HCT116 (cell line): ENCODE results near the gene MICAL3. TPM values are rescaled to one million over a fixed set of nuclear protein-coding genes. Genes with fewer than 3 reads are reported as not detected.

Source experiments
- ATAC-seq: fragments of 200-7000 bp; cut with Tn5 transposase; 2 replicates; pipeline ENCODE4 v1.9.1; 2020; ENCODE audit warnings: mild to moderate bottlenecking, moderate library complexity
- BruUV-seq: library from RNA; stranded (reverse); fragments of 400-500 nt; replicated peaks from 2 replicates; lab custom pipeline; 2021; lab: Mats Ljungman, UMichigan
- CTCF ChIA-PET: fragments of 300-600 bp; sonication (Branson Sonifier 250); formaldehyde crosslinking; loops from one replicate; lab custom pipeline; 2021; ENCODE audit warnings: antibody characterized with exemption; lab: Charles Lee
- POLR2A ChIA-PET: fragments of 300-600, 350-600 bp; sonication (Branson Sonifier 250); formaldehyde crosslinking; loops from one replicate; lab custom pipeline; 2021; ENCODE audit warnings: antibody characterized with exemption; lab: Charles Lee
- RAD21 ChIA-PET, 2 experiments: fragments of 300-600 bp; sonication (Branson Sonifier 250); formaldehyde crosslinking; loops; one replicate each; lab custom pipeline; 2023; ENCODE audit warnings: low total read pairs in 2 of 2; ENCODE audit not compliant: uncharacterized antibody in 2 of 2, unreplicated experiment in 2 of 2, low non-redundant PET in 1 of 2; lab: Charles Lee
- DNase-seq: peaks from one replicate; pipeline ENCODE4 v3.0.0-alpha.2; 2010; ENCODE audit warnings: low read depth, low spot score
- H2AFZ ChIP-seq: fragments of 200-600 bp; shearing (Covaris generic), sonication (generic); 2 replicates; pipeline ENCODE4 v1.6.1; 2017; ENCODE audit warnings: low read depth, mixed run types, mixed read lengths, antibody characterized with exemption, low read length; ENCODE audit not compliant: poor library complexity, severe bottlenecking
- H3K27ac ChIP-seq: 2 replicates; pipeline ENCODE4 v1.5.1; 2012; ENCODE audit warnings: low read depth, low read length
- H3K27me3 ChIP-seq: fragments of 200-600 bp; sonication (generic); 2 replicates; pipeline ENCODE4 v1.6.1; 2016; ENCODE audit warnings: mixed run types, low read length, mixed read lengths; ENCODE audit not compliant: insufficient read depth
- H3K36me3 ChIP-seq, 2 experiments: fragments of 200-500 bp in 1 of 2; fragments of 200-600 bp in 1 of 2; sonication (Bioruptor generic) in 1 of 2; sonication (generic) in 1 of 2; 2 replicates each; pipeline versions ENCODE4 v1.5.1 to v1.6.1; 2014 to 2016; ENCODE audit warnings: low read length in 2 of 2, inconsistent platforms in 1 of 2, mixed read lengths in 1 of 2, mixed run types in 1 of 2; ENCODE audit not compliant: insufficient read depth in 2 of 2, control insufficient read depth in 1 of 2
- H3K4me1 ChIP-seq, 2 experiments: fragments of 200-600 bp in 1 of 2; sonication (generic) in 1 of 2; 2 replicates each; pipeline versions ENCODE4 v1.5.1 to v1.6.1; 2012 to 2017; ENCODE audit warnings: low read length in 2 of 2, inconsistent platforms in 1 of 2, mild to moderate bottlenecking in 1 of 2, mixed read lengths in 1 of 2, mixed run types in 1 of 2, moderate library complexity in 1 of 2; ENCODE audit not compliant: insufficient read depth in 2 of 2, control insufficient read depth in 1 of 2
- H3K4me2 ChIP-seq: fragments of 200-600 bp; sonication (generic); 2 replicates; pipeline ENCODE4 v1.6.1; 2017; ENCODE audit warnings: mixed run types, low read length, mixed read lengths
- H3K4me3 ChIP-seq, 2 experiments: fragments of 200-600 bp in 1 of 2; sonication (generic) in 1 of 2; replicated peaks in 1 of 2; 2 replicates each; pipeline ENCODE4 v1.5.1; 2011 to 2016; ENCODE audit warnings: low read length in 2 of 2, control low read depth in 1 of 2, low read depth in 1 of 2, mild to moderate bottlenecking in 1 of 2, mixed read lengths in 1 of 2, mixed run types in 1 of 2
- H3K79me2 ChIP-seq: fragments of 200-600 bp; sonication (generic); 2 replicates; pipeline ENCODE4 v1.6.1; 2017; ENCODE audit warnings: mild to moderate bottlenecking, mixed run types, low read length, moderate library complexity, mixed read lengths; ENCODE audit not compliant: insufficient read depth
- H3K9ac ChIP-seq: fragments of 200-600 bp; sonication (generic); 2 replicates; pipeline ENCODE4 v1.6.1; 2016; ENCODE audit warnings: low read length, mixed read lengths
- H3K9me2 ChIP-seq: fragments of 200-600 bp; sonication (generic), shearing (Covaris generic); 2 replicates; pipeline ENCODE4 v1.6.1; 2017; ENCODE audit warnings: mixed run types, mild to moderate bottlenecking, moderate library complexity; ENCODE audit not compliant: insufficient read depth
- H3K9me3 ChIP-seq, 2 experiments: fragments of 200-500 bp in 1 of 2; fragments of 200-600 bp in 1 of 2; sonication (Bioruptor generic) in 1 of 2; sonication (generic) in 1 of 2; 2 replicates each; pipeline ENCODE4 v1.6.1; 2014 to 2017; ENCODE audit warnings: low read length in 2 of 2, mixed read lengths in 2 of 2, inconsistent platforms in 1 of 2, low read depth in 1 of 2, mild to moderate bottlenecking in 1 of 2, mixed run types in 1 of 2, moderate library complexity in 1 of 2; ENCODE audit not compliant: control insufficient read depth in 1 of 2, insufficient read depth in 1 of 2
- H4K20me1 ChIP-seq: fragments of 200-600 bp; sonication (generic), shearing (Covaris generic); 2 replicates; pipeline ENCODE4 v1.6.1; 2017; ENCODE audit warnings: mixed run types, mild to moderate bottlenecking, moderate library complexity; ENCODE audit not compliant: insufficient read depth
- CEBPB ChIP-seq: IDR thresholded peaks from 2 replicates; pipeline ENCODE4 v1.6.1; 2012; ENCODE audit warnings: low read depth
- EGR1 ChIP-seq: IDR thresholded peaks from 2 replicates; pipeline ENCODE4 v1.6.1; 2012; ENCODE audit warnings: low read depth
- POLR2AphosphoS5 ChIP-seq: IDR thresholded peaks from 2 replicates; pipeline ENCODE4 v1.6.1; 2011; ENCODE audit warnings: mild to moderate bottlenecking, low read depth, low read length, moderate library complexity
- TCF7L2 ChIP-seq: IDR thresholded peaks from 2 replicates; pipeline ENCODE4 v1.7.0; 2011; ENCODE audit warnings: borderline replicate concordance, inconsistent platforms; ENCODE audit not compliant: insufficient read depth, insufficient read length; ENCODE audit errors: extremely low read depth
- ZNF274 ChIP-seq: fragments of 200-500 bp; sonication (Bioruptor generic); IDR thresholded peaks from 2 replicates; pipeline ENCODE4 v1.6.1; 2014; ENCODE audit warnings: mild to moderate bottlenecking, low read depth, low read length, inconsistent platforms
- intact Hi-C: fragments of 100-400 bp; cut with micrococcal nuclease; formaldehyde crosslinking; loops from 2 replicates; pipeline ENCODE4 v1.10.0; 2022
- total RNA-seq: library from RNA; stranded (reverse); gene quantifications from one replicate; pipeline ENCODE4 v1.2.1, GENCODE V29; 2021; ENCODE audit not compliant: unreplicated experiment
- TF ChIP-seq, protein P1 (sequence below): IDR thresholded peaks from 2 replicates; pipeline ENCODE4 v1.6.1; 2012; ENCODE audit warnings: low read depth
- TF ChIP-seq, protein P2 (sequence below), 3 experiments: fragments of 200-600 bp in 1 of 3; sonication (generic) in 1 of 3; IDR thresholded peaks in 2 of 3; conservative IDR thresholded peaks in 1 of 3; 2 replicates each; pipeline ENCODE4 v1.5.1; 2012 to 2017; ENCODE audit warnings: low read depth in 2 of 3, low read length in 2 of 3, antibody characterized with exemption in 1 of 3, borderline replicate concordance in 1 of 3, control low read depth in 1 of 3, mild to moderate bottlenecking in 1 of 3, mixed read lengths in 1 of 3, mixed run types in 1 of 3, moderate library complexity in 1 of 3; ENCODE audit not compliant: insufficient read depth in 1 of 3

The MICAL3 gene
- total RNA-seq, 1 experiment from 2014 or later, result 30.8 TPM

DNA sequence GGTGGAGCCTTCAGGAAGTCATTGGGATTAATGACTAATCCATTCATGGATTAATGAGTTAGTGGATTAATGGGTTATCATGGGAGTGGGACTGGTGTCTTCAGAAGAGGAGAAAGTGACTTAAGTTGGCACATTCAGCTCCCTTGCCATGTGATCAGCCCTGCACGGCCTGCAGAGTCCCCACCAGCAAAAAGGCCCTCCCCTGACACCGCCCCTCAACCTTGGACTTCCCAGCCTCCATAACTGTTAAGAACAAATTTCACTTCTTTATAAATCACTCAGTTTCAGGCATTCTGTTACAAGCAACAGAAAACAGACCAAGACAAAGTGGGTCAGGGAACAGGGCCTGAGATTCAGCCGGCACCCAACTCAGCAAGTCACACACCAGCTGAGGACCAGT is 85.3 kb downstream of the MICAL3 start:
- H3K27me3 ChIP-seq, result no peaks in the 10 kb centered on the region
- H3K9me3 ChIP-seq, result no peaks in the 10 kb centered on the region
- BruUV-seq, result no TSS peak
- no peak overlapping the region for H3K4me2 ChIP-seq
- no peaks in the 10 kb centered on the region for H3K9me2 ChIP-seq
- no peaks in the 10 kb centered on the region; a peak in 1 of 4 replicates for H3K4me1 ChIP-seq
- intact Hi-C loops, result no loop called here
- no peak overlapping the region for H3K4me3 ChIP-seq
- ChIA-PET POLR2A (no interaction called here), CTCF (no interaction called here), RAD21 (no interaction called here)
- peaks cover 76% of the 10 kb centered on the region for H3K79me2 ChIP-seq
- no peak for ATAC-seq
- H2AFZ ChIP-seq, result no peak overlapping the region
- H3K36me3 ChIP-seq, result no peaks in the 10 kb centered on the region
- DNase-seq, result no peak
- no peak overlapping the region for H3K27ac ChIP-seq
- no peak overlapping the region for H3K9ac ChIP-seq
- no peaks in the 10 kb centered on the region for H4K20me1 ChIP-seq
- no peak for TF ChIP-seq CEBPB
- TF ChIP-seq, all 23 proteins: peak for 0

DNA sequence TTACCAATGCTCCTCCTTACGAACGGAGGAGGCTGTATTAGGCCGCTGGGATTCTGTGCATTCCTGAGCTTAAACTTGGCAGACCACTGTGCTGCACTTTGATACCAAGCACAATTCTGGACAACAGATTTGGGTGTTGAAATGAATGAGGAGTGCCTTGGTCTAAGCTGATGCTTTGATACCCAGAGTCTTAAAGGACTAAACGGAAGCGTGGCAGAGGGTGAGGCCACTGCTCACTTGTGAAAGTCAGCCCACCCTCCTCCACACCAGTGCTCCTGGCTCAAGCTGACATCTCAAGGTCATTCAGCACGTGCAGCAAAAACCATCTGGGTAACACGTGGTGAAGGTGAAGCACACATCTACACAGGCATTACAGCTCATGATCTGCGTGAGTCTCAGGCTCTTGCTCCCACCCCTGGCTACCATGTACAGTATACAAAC is 85.9 kb downstream of the MICAL3 start:
- intact Hi-C loops, result no loop called here

More for the DNA sequence above, 85.9 kb downstream of the MICAL3 start:
- H3K9me3 ChIP-seq, result no peaks in the 10 kb centered on the region
- DNase-seq (no peak), ATAC-seq (no peak)
- no peak overlapping the region for H2AFZ ChIP-seq
- H3K36me3 ChIP-seq, result no peaks in the 10 kb centered on the region
- H3K79me2 ChIP-seq, result peaks cover 71% of the 10 kb centered on the region
- no peak overlapping the region for H3K27ac ChIP-seq
- H3K4me3 ChIP-seq, result no peak overlapping the region
- POLR2A ChIA-PET, result no interaction called here
- no peaks in the 10 kb centered on the region; a peak in 1 of 4 replicates for H3K4me1 ChIP-seq
- H3K9ac ChIP-seq, result no peak overlapping the region
- CTCF ChIA-PET, result no interaction called here
- no peak overlapping the region for H3K4me2 ChIP-seq
- H4K20me1 ChIP-seq, result no peaks in the 10 kb centered on the region
- H3K9me2 ChIP-seq, result no peaks in the 10 kb centered on the region
- RAD21 ChIA-PET, result no interaction called here
- no peaks in the 10 kb centered on the region for H3K27me3 ChIP-seq
- no TSS peak for BruUV-seq
- TF ChIP-seq TCF7L2 (no peak), POLR2AphosphoS5 (no peak), ZNF274 (no peak), EGR1 (no peak)
- TF ChIP-seq, protein P1, sequence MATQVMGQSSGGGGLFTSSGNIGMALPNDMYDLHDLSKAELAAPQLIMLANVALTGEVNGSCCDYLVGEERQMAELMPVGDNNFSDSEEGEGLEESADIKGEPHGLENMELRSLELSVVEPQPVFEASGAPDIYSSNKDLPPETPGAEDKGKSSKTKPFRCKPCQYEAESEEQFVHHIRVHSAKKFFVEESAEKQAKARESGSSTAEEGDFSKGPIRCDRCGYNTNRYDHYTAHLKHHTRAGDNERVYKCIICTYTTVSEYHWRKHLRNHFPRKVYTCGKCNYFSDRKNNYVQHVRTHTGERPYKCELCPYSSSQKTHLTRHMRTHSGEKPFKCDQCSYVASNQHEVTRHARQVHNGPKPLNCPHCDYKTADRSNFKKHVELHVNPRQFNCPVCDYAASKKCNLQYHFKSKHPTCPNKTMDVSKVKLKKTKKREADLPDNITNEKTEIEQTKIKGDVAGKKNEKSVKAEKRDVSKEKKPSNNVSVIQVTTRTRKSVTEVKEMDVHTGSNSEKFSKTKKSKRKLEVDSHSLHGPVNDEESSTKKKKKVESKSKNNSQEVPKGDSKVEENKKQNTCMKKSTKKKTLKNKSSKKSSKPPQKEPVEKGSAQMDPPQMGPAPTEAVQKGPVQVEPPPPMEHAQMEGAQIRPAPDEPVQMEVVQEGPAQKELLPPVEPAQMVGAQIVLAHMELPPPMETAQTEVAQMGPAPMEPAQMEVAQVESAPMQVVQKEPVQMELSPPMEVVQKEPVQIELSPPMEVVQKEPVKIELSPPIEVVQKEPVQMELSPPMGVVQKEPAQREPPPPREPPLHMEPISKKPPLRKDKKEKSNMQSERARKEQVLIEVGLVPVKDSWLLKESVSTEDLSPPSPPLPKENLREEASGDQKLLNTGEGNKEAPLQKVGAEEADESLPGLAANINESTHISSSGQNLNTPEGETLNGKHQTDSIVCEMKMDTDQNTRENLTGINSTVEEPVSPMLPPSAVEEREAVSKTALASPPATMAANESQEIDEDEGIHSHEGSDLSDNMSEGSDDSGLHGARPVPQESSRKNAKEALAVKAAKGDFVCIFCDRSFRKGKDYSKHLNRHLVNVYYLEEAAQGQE, result no peak
- TF ChIP-seq, protein P2, sequence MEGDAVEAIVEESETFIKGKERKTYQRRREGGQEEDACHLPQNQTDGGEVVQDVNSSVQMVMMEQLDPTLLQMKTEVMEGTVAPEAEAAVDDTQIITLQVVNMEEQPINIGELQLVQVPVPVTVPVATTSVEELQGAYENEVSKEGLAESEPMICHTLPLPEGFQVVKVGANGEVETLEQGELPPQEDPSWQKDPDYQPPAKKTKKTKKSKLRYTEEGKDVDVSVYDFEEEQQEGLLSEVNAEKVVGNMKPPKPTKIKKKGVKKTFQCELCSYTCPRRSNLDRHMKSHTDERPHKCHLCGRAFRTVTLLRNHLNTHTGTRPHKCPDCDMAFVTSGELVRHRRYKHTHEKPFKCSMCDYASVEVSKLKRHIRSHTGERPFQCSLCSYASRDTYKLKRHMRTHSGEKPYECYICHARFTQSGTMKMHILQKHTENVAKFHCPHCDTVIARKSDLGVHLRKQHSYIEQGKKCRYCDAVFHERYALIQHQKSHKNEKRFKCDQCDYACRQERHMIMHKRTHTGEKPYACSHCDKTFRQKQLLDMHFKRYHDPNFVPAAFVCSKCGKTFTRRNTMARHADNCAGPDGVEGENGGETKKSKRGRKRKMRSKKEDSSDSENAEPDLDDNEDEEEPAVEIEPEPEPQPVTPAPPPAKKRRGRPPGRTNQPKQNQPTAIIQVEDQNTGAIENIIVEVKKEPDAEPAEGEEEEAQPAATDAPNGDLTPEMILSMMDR (IDR thresholded peaks at IDR 0.05 in 2 of 3, conservative IDR thresholded peaks at IDR 0.05 in 1 of 3; ENCODE audit: borderline replicate concordance in 1 of 3, insufficient read depth in 1 of 3, low read depth in 2 of 3, low read length in 2 of 3), result no peak
- TF ChIP-seq, all 23 proteins: peak for 0
